Stimulated activated CD8-positive, alpha-beta memory T cell treated with anti-CD3 and anti-CD28 coated beads, Interleukin-12 subunit alpha, Interleukin-12 subunit beta, amount 100 ng/mL, for 24 hours (primary cell): ENCODE results near the gene TBC1D13.
A peak's percentile ranks its signal among the peaks of the same experiment; 100 is the strongest.
"Not testable (repeated sequence)": the region's sequence is repeated elsewhere in the genome, so short reads cannot be mapped to it uniquely, and the experiment has no call there.

Experiments used
- DNase-seq: peaks from one replicate; pipeline ENCODE4 v3.0.0-alpha.2; 2020; ENCODE audit errors: extremely low read depth

Gene TBC1D13

GRCh38 chr9:128786681-128787601 is at the start of gene TBC1D13:
TBC1D13 (plus strand) TSS chr9:128787253; CDS start chr9:128787354, 101 bp downstream.
- DNase-seq, result peak; percentile 79

- no peak for DNase-seq
Measured at GRCh38 chr9:128742401-128742800, 44.7 kb upstream of the TBC1D13 start.

GRCh38 chr9:128743421-128743820 is 43.6 kb upstream of the TBC1D13 start:
- DNase-seq, result no peak

- no peak for DNase-seq
Measured at GRCh38 chr9:128747241-128747640, 39.8 kb upstream of the TBC1D13 start.

GRCh38 chr9:128750926-128751595 is 36.0 kb upstream of the TBC1D13 start:
- DNase-seq, result no peak

DNA sequence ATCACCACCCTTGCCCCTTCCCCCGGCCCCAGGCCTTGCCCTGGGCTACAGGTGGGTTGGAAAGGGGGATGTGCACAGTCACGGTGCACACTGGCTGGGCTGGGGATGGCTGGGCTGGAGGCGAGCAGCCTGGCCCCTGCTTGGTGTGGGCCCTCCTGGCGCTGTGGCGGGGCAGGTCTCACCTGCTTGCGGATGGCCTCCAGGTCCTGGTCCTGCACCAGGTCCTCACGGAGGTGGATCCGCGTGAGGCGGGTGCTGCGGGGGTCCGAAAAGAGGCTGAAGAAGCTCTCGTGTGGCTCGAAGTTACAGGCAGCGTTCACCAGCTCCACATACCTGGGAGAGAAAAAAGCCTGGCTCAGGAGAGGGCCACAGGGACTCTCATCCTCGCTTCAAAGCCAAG is 33.4 kb upstream of the TBC1D13 start:
- DNase-seq, result no peak

DNA sequence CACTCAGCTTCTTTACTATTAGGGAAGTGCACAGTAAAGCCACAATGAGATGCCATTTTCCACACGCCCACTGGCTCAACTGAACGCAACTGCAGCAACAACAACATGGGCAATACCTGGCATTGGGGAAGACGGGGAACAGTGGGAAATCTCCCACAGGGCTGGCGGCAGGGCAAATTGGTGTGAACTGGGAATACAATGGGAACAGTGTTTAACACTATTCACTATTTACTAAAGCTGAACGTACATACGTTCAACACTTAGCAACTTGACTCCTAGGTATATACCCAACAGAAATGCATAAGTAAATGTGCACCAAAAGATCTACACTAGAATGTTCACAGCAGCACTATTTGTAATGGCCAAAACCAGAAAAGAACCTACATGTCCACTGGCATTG is 29.5 kb upstream of the TBC1D13 start:
- no peak for DNase-seq

DNA sequence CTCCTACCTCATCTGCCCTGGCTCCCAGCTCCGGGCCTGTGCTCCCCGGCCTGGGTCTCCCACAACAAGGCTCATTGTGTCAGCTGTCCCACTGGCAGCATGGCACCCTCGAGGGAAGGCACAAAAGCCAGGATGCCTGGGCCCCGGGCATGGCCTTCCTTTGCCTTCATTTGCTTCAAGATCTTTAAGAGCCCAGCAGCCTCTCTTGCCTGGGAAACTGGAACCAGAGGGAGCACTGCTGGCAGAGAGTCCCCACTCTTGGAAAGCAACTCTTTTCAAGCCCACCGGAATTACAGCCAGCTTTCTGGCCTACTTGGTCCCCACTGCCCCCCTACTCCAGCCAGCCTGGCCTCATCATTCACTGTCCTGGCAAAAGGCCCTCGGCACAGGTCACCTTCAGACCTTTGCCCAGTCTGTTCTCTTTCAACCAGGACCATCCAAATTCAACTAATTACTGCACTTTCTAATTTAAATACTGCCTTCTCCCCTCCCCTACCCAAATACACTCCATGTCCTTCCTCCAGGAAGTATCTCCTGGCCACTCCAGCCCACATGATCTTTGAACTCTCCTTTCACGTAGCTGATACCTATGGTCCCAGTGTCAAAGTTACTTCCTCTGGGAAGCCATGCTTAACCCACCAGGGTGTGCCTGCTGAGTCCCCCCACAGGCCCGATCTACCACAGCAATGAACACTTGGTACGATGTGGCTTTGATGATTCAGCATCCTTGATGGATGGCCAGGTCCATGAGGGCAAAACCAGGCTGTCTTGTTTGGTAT is 24.2 kb upstream of the TBC1D13 start:
- no peak for DNase-seq

DNA sequence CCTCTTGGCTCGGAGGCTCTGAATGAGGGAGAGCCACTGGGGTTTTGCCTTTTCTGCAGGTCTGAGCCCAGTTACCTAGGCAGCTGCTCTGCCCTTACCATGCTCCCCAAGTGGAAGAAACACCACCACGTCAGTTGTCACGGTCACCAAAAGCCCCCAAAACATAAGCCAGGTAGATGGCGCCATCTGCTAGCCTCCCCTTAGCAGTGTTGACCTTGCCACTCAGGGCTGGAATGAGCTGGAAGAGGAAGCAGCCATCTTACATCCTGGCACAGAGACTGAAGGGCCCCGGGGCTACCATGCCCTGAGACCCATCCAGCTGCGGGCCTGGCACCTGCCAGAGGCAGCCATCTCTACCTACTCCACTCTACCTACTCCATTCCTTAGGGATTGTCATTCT is 22.7 kb upstream of the TBC1D13 start:
- no peak for DNase-seq

DNA sequence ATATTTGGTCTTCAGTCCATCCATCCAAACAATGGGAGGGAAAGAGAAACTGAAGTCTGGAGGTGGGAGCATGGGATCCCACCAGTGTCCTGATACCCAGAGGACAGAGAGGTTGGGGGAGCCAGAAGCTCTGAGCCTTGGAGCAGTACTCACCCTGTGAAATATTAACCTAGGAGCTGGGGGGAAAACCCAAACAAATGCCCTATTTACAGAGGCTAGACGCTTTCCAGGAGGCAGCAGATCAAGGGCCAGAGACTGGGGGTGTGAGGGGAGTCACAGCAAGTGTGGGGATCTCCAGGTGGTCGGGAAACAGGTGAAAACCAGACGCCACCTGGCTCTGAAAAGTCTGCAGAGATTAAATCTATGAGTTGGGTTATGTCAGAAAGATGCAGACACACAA is 21.6 kb upstream of the TBC1D13 start:
- DNase-seq, result no peak

DNA sequence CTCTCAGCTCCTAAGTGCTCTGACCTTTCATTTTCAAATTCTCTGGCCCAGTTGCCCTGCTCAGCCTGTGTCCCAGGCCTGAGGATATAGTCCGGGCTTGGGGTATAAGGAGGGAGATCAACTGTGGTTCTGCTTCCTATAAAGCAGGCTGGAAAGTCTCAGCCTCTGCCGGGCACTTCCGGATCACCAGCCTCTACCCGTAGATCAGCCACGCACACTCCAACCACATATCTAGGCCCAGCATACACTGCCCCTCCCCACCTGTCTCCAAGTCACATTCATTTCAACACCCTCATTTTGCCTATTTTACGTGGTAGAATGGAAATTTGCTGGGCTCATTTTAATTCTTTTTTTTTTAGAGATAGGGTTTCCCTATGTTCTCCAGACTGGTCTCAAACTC is 18.4 kb upstream of the TBC1D13 start:
- no peak for DNase-seq

GRCh38 chr9:128770286-128771030 is 16.6 kb upstream of the TBC1D13 start:
- no peak for DNase-seq

- no peak for DNase-seq
Measured at GRCh38 chr9:128771094-128771721, 15.8 kb upstream of the TBC1D13 start.

DNA sequence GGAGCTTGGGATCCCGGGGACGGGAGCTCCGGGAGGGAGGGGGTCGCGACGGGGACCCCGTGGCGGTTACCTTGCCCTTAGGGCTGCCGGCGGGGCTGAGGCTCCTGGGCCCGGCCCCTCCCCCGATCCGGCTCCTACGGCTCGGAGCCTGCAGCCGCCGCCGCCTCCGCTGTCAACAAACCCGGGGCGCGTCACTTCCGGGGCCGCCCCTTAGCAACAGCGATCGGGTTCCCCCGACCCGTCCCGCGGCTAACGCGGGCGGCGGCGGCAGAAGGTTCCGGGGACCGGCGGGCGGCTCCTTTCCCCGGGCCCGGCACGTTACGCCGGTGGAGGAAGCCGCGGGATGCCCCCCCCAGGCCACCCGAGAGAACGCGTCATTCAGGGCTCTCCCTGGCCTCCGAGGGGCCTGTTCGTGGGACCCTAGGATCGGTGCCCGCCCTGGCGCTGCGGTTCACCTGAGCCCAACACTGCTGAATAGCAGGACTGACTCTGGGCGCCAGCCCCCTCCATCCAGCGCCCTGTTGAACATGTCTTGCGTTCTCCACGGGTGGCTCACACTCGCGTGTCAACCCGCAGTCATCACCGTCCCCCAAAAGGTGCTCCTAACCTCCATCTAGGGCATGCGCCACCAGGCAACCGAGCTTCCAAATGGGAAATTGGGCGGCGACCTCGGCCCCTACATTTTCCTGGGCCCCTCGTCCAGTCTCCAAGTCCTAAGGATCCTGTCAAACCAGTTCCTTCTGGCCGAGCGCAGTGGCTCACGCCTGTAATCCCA is 15.1 kb upstream of the TBC1D13 start, which contains the start of gene ZER1:
Gene ZER1 (minus strand): TSS at position 183 of the 775 bp plus-strand sequence. CDS start 16,362 bp downstream, outside the sequence.
- DNase-seq, result peak; percentile 87

- no peak for DNase-seq
Measured at GRCh38 chr9:128773049-128773448, 14.0 kb upstream of the TBC1D13 start.

DNA sequence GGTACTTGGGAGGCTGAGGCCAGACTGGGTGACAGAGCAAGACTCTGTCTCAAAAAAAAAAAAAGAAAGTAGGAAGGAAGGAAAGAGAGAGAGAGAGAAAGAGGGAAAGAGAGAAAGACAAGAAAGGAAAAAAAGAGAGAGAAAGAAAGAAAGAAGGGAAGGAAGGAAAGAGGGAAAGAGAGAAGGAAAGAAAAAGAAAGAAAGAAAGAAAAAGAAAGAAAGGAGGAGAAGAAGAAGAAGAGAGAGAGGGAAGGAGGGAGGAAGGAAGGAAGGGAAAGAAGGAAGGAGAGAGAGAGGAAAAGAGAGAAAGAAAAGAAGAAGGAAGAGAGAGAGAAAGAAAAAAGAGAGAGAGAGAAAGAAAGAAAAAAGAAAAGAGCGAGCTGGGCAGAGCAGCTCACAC is 12.2 kb upstream of the TBC1D13 start:
- no peak for DNase-seq

- not testable (repeated sequence) for DNase-seq
Measured at GRCh38 chr9:128780093-128780492, 7.0 kb upstream of the TBC1D13 start.

DNA sequence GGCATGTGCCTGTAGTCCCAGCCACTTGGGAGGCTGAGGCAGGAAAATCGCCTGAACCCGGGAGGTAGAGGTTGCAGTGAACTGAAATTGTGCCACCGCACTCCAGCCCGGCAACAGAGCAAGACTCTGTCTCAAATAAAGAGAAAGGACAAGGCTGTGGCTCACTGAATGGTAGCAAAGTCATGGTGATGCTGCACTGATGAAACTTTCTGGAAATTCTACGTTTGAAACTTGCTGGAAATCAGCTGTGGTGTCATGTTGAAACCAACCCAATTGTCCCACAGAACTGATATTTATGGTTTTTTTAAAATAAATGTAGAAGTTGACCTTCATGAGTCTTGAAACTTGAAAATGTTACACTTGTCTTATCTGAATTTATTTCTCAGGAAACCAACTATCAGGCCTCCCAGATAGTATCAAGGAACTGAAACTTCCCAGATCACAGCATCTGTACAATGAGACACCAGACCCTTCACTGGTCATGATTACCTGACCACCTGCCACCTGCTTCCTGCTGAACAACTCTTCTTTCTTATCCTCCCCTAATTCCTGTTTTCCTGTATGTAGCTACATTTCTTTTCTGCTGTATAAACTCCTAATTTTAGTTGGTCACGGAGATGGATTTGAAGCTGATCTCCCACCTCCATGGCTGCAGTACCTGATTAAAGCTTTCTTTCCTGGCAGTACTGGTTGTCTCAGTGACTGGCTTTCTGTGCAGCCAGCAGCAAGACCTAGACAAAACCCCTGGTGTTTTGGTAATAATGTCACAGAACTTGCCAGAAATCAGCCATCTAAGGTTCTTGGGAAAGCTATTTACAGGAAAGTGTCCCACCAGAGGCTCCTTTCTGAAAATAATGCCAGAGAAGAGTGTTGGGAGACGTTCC is 5.6 kb upstream of the TBC1D13 start:
- DNase-seq, result no peak

GRCh38 chr9:128782669-128783068 is 4.4 kb upstream of the TBC1D13 start:
- DNase-seq, result no peak
